Panc1 (cell line): ENCODE results near the gene FBF1. TPM values are rescaled to one million over a fixed set of nuclear protein-coding genes. Genes with fewer than 3 reads are reported as not detected.

ENCODE experiments used
- ATAC-seq: fragments of 200-7000 bp; cut with Tn5 transposase; 2 replicates; pipeline ENCODE4 v1.9.1; 2020; ENCODE audit warnings: mild to moderate bottlenecking, moderate library complexity
- BruUV-seq: library from RNA; stranded (reverse); fragments of 400-500 nt; replicated peaks from 2 replicates; lab custom pipeline; 2021; lab: Mats Ljungman, UMichigan
- CTCF ChIA-PET: fragments of 300-600 bp; sonication (Branson Sonifier 250); formaldehyde crosslinking; loops from one replicate; lab custom pipeline; 2022; ENCODE audit warnings: antibody characterized with exemption; lab: Charles Lee
- POLR2A ChIA-PET: fragments of 300-600 bp; sonication (Branson Sonifier 250); formaldehyde crosslinking; loops from one replicate; lab custom pipeline; 2022; ENCODE audit warnings: antibody characterized with exemption; lab: Charles Lee
- DNase-seq: peaks from one replicate; pipeline ENCODE4 v3.0.0-alpha.2; 2010; ENCODE audit warnings: low read depth, low spot score
- H3K27ac ChIP-seq: 2 replicates; pipeline ENCODE4 v1.5.1; 2011; ENCODE audit warnings: mild to moderate bottlenecking, low read length, inconsistent platforms
- H3K27me3 ChIP-seq: fragments of 200-500 bp; sonication (Bioruptor generic); 2 replicates; pipeline ENCODE4 v1.6.0; 2014; ENCODE audit warnings: low read length, inconsistent platforms; ENCODE audit not compliant: control insufficient read depth, insufficient read depth
- H3K36me3 ChIP-seq: fragments of 200-500 bp; sonication (Bioruptor generic); 2 replicates; pipeline ENCODE4 v1.5.1; 2014; ENCODE audit warnings: inconsistent platforms, mild to moderate bottlenecking, low read length, moderate library complexity; ENCODE audit not compliant: control insufficient read depth, insufficient read depth
- H3K4me1 ChIP-seq: 2 replicates; pipeline ENCODE4 v1.5.1; 2011; ENCODE audit warnings: inconsistent platforms, mild to moderate bottlenecking, low read length, moderate library complexity; ENCODE audit not compliant: control insufficient read depth, insufficient read depth
- H3K4me3 ChIP-seq, 2 experiments: 2 replicates each; pipeline ENCODE4 v1.5.1; 2011 to 2012; ENCODE audit warnings: low read depth in 2 of 2, low read length in 2 of 2, mild to moderate bottlenecking in 2 of 2, inconsistent platforms in 1 of 2, moderate library complexity in 1 of 2
- H3K9me3 ChIP-seq: fragments of 200-500 bp; sonication (Bioruptor generic); 2 replicates; pipeline ENCODE4 v1.5.1; 2014; ENCODE audit warnings: low read depth, mild to moderate bottlenecking, inconsistent platforms, low read length, moderate library complexity; ENCODE audit not compliant: control insufficient read depth, insufficient read depth
- POLR2AphosphoS5 ChIP-seq: IDR thresholded peaks from 2 replicates; pipeline ENCODE4 v1.6.1; 2012; ENCODE audit warnings: mild to moderate bottlenecking, low read depth, low read length, moderate library complexity
- SIN3A ChIP-seq: IDR thresholded peaks from 2 replicates; pipeline ENCODE4 v1.6.1; 2012; ENCODE audit warnings: low read depth, mild to moderate bottlenecking, low read length, moderate library complexity, borderline replicate concordance; ENCODE audit not compliant: insufficient read depth
- TCF7L2 ChIP-seq: IDR thresholded peaks from 2 replicates; pipeline ENCODE4 v1.6.1; 2011; ENCODE audit warnings: mild to moderate bottlenecking, low read depth, low read length, inconsistent platforms
- in situ Hi-C: cut with HindIII; loops from 2 replicates; pipeline ENCODE4 v1.10.0; 2016; ENCODE audit warnings: low sequenced_read_pairs, low pct_unique_long_range_greater_than_20kb
- intact Hi-C: fragments of 100-400 bp; cut with micrococcal nuclease; formaldehyde crosslinking; loops from one replicate; pipeline ENCODE4 v1.10.0; 2022; ENCODE audit not compliant: unreplicated experiment
- total RNA-seq: library from RNA; stranded (reverse); gene quantifications from one replicate; pipeline ENCODE4 v1.2.1, GENCODE V29; 2021; ENCODE audit not compliant: unreplicated experiment
- TF ChIP-seq, protein P1 (sequence below): fragments of 450-650 bp; IDR thresholded peaks from 2 replicates; pipeline ENCODE4 v1.5.1; 2017; ENCODE audit warnings: mild to moderate bottlenecking
- TF ChIP-seq, protein P2 (sequence below), 2 experiments: IDR thresholded peaks; 2 replicates each; pipeline ENCODE4 v1.6.1; 2011 to 2012; ENCODE audit warnings: low read depth in 2 of 2, control low read depth in 1 of 2, low read length in 1 of 2, mild to moderate bottlenecking in 1 of 2, moderate library complexity in 1 of 2; ENCODE audit not compliant: insufficient read depth in 1 of 2

Gene FBF1
- total RNA-seq, 1 experiment from 2014 or later, result 32.5 TPM

DNA sequence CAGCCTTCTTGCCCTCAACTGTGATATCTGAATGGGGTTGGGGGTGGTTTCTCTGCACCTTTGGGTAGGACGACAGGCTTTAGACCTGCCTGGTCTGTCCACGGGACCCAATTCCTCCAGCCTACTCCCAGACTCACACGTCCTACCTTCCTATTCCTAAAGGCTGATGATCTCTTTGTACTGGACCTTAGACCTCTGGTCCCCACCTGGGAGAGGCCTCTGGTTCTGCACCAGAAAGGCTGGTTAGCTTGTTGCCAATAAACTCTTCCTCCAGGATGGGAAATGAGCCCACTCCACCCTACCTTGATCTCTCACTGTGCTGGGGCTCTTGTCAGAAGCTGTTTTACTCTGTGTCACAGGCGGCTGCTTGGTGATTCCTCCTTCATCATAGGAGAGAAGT is 14.4 kb downstream of the FBF1 start:
- CTCF ChIA-PET, result no interaction called here
- Histone ChIP-seq H3K36me3 (no peaks in the 10 kb centered on the region), H3K4me1 (no peaks in the 10 kb centered on the region), H3K27ac (no peak overlapping the region), H3K27me3 (no peaks in the 10 kb centered on the region), H3K4me3 (no peak overlapping the region), H3K9me3 (no peaks in the 10 kb centered on the region)
- ATAC-seq (no peak), DNase-seq (no peak)
- TF ChIP-seq TCF7L2 (no peak), SIN3A (no peak), POLR2AphosphoS5 (no peak)
- TF ChIP-seq, protein P1, sequence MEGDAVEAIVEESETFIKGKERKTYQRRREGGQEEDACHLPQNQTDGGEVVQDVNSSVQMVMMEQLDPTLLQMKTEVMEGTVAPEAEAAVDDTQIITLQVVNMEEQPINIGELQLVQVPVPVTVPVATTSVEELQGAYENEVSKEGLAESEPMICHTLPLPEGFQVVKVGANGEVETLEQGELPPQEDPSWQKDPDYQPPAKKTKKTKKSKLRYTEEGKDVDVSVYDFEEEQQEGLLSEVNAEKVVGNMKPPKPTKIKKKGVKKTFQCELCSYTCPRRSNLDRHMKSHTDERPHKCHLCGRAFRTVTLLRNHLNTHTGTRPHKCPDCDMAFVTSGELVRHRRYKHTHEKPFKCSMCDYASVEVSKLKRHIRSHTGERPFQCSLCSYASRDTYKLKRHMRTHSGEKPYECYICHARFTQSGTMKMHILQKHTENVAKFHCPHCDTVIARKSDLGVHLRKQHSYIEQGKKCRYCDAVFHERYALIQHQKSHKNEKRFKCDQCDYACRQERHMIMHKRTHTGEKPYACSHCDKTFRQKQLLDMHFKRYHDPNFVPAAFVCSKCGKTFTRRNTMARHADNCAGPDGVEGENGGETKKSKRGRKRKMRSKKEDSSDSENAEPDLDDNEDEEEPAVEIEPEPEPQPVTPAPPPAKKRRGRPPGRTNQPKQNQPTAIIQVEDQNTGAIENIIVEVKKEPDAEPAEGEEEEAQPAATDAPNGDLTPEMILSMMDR, result no peak
- TF ChIP-seq, protein P2, sequence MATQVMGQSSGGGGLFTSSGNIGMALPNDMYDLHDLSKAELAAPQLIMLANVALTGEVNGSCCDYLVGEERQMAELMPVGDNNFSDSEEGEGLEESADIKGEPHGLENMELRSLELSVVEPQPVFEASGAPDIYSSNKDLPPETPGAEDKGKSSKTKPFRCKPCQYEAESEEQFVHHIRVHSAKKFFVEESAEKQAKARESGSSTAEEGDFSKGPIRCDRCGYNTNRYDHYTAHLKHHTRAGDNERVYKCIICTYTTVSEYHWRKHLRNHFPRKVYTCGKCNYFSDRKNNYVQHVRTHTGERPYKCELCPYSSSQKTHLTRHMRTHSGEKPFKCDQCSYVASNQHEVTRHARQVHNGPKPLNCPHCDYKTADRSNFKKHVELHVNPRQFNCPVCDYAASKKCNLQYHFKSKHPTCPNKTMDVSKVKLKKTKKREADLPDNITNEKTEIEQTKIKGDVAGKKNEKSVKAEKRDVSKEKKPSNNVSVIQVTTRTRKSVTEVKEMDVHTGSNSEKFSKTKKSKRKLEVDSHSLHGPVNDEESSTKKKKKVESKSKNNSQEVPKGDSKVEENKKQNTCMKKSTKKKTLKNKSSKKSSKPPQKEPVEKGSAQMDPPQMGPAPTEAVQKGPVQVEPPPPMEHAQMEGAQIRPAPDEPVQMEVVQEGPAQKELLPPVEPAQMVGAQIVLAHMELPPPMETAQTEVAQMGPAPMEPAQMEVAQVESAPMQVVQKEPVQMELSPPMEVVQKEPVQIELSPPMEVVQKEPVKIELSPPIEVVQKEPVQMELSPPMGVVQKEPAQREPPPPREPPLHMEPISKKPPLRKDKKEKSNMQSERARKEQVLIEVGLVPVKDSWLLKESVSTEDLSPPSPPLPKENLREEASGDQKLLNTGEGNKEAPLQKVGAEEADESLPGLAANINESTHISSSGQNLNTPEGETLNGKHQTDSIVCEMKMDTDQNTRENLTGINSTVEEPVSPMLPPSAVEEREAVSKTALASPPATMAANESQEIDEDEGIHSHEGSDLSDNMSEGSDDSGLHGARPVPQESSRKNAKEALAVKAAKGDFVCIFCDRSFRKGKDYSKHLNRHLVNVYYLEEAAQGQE (IDR thresholded peaks at IDR 0.05; ENCODE audit: insufficient read depth in 1 of 2, low read depth in 2 of 2, low read length in 1 of 2), result no peak
- in situ Hi-C loops, result loop anchor here (25.0 kb wide), 1 partner anchor 136 kb away; the partner anchor contains the start of genes GALR2 and SRP68
- intact Hi-C loops, result no loop called here
- POLR2A ChIA-PET, result no interaction called here
- no TSS peak for BruUV-seq

DNA sequence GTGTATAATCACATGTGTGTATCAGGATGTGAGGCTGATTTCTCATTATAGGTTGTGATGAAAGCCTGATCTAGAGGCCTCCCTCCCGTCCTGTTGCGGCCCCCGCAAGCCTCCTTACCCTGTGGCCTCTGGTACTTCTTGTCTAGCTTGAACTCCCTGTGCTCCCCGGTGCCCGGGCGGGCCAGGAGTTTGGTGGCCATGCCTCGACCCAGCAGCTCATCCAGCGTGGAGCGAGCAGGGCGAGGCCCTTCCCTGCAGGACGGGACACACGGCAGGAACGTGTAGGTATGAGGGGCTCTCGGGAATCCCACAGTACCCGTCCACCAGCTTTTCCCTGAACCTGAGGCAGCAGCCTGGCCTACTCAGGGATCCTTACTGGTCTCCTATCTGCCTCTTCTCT is 14.9 kb downstream of the FBF1 start:
- ATAC-seq, result no peak
- Histone ChIP-seq H3K4me3 (no peak overlapping the region), H3K27ac (no peak overlapping the region), H3K27me3 (no peaks in the 10 kb centered on the region), H3K36me3 (no peaks in the 10 kb centered on the region), H3K4me1 (no peaks in the 10 kb centered on the region), H3K9me3 (no peaks in the 10 kb centered on the region)
- ChIA-PET CTCF (no interaction called here), POLR2A (interaction anchor here (0.5 to 0.6 kb wide), 2 partner anchors 9 to 132 kb away, joined by 3 to 4 read pairs; no protein-coding TSS in a partner anchor)
- intact Hi-C loops (no loop called here), in situ Hi-C loops (loop anchor here (25.0 kb wide), 1 partner anchor 136 kb away; the partner anchor contains the start of genes GALR2 and SRP68)
- DNase-seq, result no peak
- TF ChIP-seq, protein P1, result no peak
- TF ChIP-seq SIN3A (no peak), POLR2AphosphoS5 (no peak), TCF7L2 (no peak)
- TF ChIP-seq, protein P2 (IDR thresholded peaks at IDR 0.05; ENCODE audit: insufficient read depth in 1 of 2, low read depth in 2 of 2, low read length in 1 of 2), result no peak
- BruUV-seq, result no TSS peak
